HCT116 (cell line): ENCODE data around the gene SART1. TPM values are rescaled to one million over a fixed set of nuclear protein-coding genes. Genes with fewer than 3 reads are reported as not detected.

Experiments
- ATAC-seq: fragments of 200-7000 bp; cut with Tn5 transposase; 2 replicates; pipeline ENCODE4 v1.9.1; 2020; ENCODE audit warnings: mild to moderate bottlenecking, moderate library complexity
- BruUV-seq: library from RNA; stranded (reverse); fragments of 400-500 nt; replicated peaks from 2 replicates; lab custom pipeline; 2021; lab: Mats Ljungman, UMichigan
- CTCF ChIA-PET: fragments of 300-600 bp; sonication (Branson Sonifier 250); formaldehyde crosslinking; loops from one replicate; lab custom pipeline; 2021; ENCODE audit warnings: antibody characterized with exemption; lab: Charles Lee
- POLR2A ChIA-PET: fragments of 300-600, 350-600 bp; sonication (Branson Sonifier 250); formaldehyde crosslinking; loops from one replicate; lab custom pipeline; 2021; ENCODE audit warnings: antibody characterized with exemption; lab: Charles Lee
- RAD21 ChIA-PET, 2 experiments: fragments of 300-600 bp; sonication (Branson Sonifier 250); formaldehyde crosslinking; loops; one replicate each; lab custom pipeline; 2023; ENCODE audit warnings: low total read pairs in 2 of 2; ENCODE audit not compliant: uncharacterized antibody in 2 of 2, unreplicated experiment in 2 of 2, low non-redundant PET in 1 of 2; lab: Charles Lee
- DNase-seq: peaks from one replicate; pipeline ENCODE4 v3.0.0-alpha.2; 2010; ENCODE audit warnings: low read depth, low spot score
- H2AFZ ChIP-seq: fragments of 200-600 bp; shearing (Covaris generic), sonication (generic); 2 replicates; pipeline ENCODE4 v1.6.1; 2017; ENCODE audit warnings: low read depth, mixed run types, mixed read lengths, antibody characterized with exemption, low read length; ENCODE audit not compliant: poor library complexity, severe bottlenecking
- H3K27ac ChIP-seq: 2 replicates; pipeline ENCODE4 v1.5.1; 2012; ENCODE audit warnings: low read depth, low read length
- H3K27me3 ChIP-seq: fragments of 200-600 bp; sonication (generic); 2 replicates; pipeline ENCODE4 v1.6.1; 2016; ENCODE audit warnings: mixed run types, low read length, mixed read lengths; ENCODE audit not compliant: insufficient read depth
- H3K36me3 ChIP-seq, 2 experiments: fragments of 200-500 bp in 1 of 2; fragments of 200-600 bp in 1 of 2; sonication (Bioruptor generic) in 1 of 2; sonication (generic) in 1 of 2; 2 replicates each; pipeline versions ENCODE4 v1.5.1 to v1.6.1; 2014 to 2016; ENCODE audit warnings: low read length in 2 of 2, inconsistent platforms in 1 of 2, mixed read lengths in 1 of 2, mixed run types in 1 of 2; ENCODE audit not compliant: insufficient read depth in 2 of 2, control insufficient read depth in 1 of 2
- H3K4me1 ChIP-seq, 2 experiments: fragments of 200-600 bp in 1 of 2; sonication (generic) in 1 of 2; 2 replicates each; pipeline versions ENCODE4 v1.5.1 to v1.6.1; 2012 to 2017; ENCODE audit warnings: low read length in 2 of 2, inconsistent platforms in 1 of 2, mild to moderate bottlenecking in 1 of 2, mixed read lengths in 1 of 2, mixed run types in 1 of 2, moderate library complexity in 1 of 2; ENCODE audit not compliant: insufficient read depth in 2 of 2, control insufficient read depth in 1 of 2
- H3K4me2 ChIP-seq: fragments of 200-600 bp; sonication (generic); 2 replicates; pipeline ENCODE4 v1.6.1; 2017; ENCODE audit warnings: mixed run types, low read length, mixed read lengths
- H3K4me3 ChIP-seq, 2 experiments: fragments of 200-600 bp in 1 of 2; sonication (generic) in 1 of 2; replicated peaks in 1 of 2; 2 replicates each; pipeline ENCODE4 v1.5.1; 2011 to 2016; ENCODE audit warnings: low read length in 2 of 2, control low read depth in 1 of 2, low read depth in 1 of 2, mild to moderate bottlenecking in 1 of 2, mixed read lengths in 1 of 2, mixed run types in 1 of 2
- H3K79me2 ChIP-seq: fragments of 200-600 bp; sonication (generic); 2 replicates; pipeline ENCODE4 v1.6.1; 2017; ENCODE audit warnings: mild to moderate bottlenecking, mixed run types, low read length, moderate library complexity, mixed read lengths; ENCODE audit not compliant: insufficient read depth
- H3K9ac ChIP-seq: fragments of 200-600 bp; sonication (generic); 2 replicates; pipeline ENCODE4 v1.6.1; 2016; ENCODE audit warnings: low read length, mixed read lengths
- H3K9me2 ChIP-seq: fragments of 200-600 bp; sonication (generic), shearing (Covaris generic); 2 replicates; pipeline ENCODE4 v1.6.1; 2017; ENCODE audit warnings: mixed run types, mild to moderate bottlenecking, moderate library complexity; ENCODE audit not compliant: insufficient read depth
- H3K9me3 ChIP-seq, 2 experiments: fragments of 200-500 bp in 1 of 2; fragments of 200-600 bp in 1 of 2; sonication (Bioruptor generic) in 1 of 2; sonication (generic) in 1 of 2; 2 replicates each; pipeline ENCODE4 v1.6.1; 2014 to 2017; ENCODE audit warnings: low read length in 2 of 2, mixed read lengths in 2 of 2, inconsistent platforms in 1 of 2, low read depth in 1 of 2, mild to moderate bottlenecking in 1 of 2, mixed run types in 1 of 2, moderate library complexity in 1 of 2; ENCODE audit not compliant: control insufficient read depth in 1 of 2, insufficient read depth in 1 of 2
- H4K20me1 ChIP-seq: fragments of 200-600 bp; sonication (generic), shearing (Covaris generic); 2 replicates; pipeline ENCODE4 v1.6.1; 2017; ENCODE audit warnings: mixed run types, mild to moderate bottlenecking, moderate library complexity; ENCODE audit not compliant: insufficient read depth
- EZH2 ChIP-seq: fragments of 200-600 bp; sonication (generic); IDR thresholded peaks from 2 replicates; pipeline ENCODE4 v1.6.1; 2017; ENCODE audit warnings: antibody characterized with exemption, mixed run types
- REST ChIP-seq: IDR thresholded peaks from 2 replicates; pipeline ENCODE4 v1.6.1; 2012; ENCODE audit warnings: low read depth
- intact Hi-C: fragments of 100-400 bp; cut with micrococcal nuclease; formaldehyde crosslinking; loops from 2 replicates; pipeline ENCODE4 v1.10.0; 2022
- total RNA-seq: library from RNA; stranded (reverse); gene quantifications from one replicate; pipeline ENCODE4 v1.2.1, GENCODE V29; 2021; ENCODE audit not compliant: unreplicated experiment
- TF ChIP-seq, protein P1 (sequence below): IDR thresholded peaks from 2 replicates; pipeline ENCODE4 v1.6.1; 2012
- TF ChIP-seq, protein P2 (sequence below): IDR thresholded peaks from 2 replicates; pipeline ENCODE4 v1.6.1; 2012
- TF ChIP-seq, protein P3 (sequence below): IDR thresholded peaks from 2 replicates; pipeline ENCODE4 v1.6.1; 2011; ENCODE audit warnings: mild to moderate bottlenecking, low read length, moderate library complexity; ENCODE audit not compliant: insufficient replicate concordance; ENCODE audit errors: extremely low read depth

Gene SART1
- total RNA-seq, 1 experiment from 2014 or later = 47.9 TPM

GRCh38 chr11:66016793-66017177 lies 55.3 kb downstream of the SART1 start:
- no peaks in the 10 kb centered on the region for H3K9me2 ChIP-seq
- ATAC-seq = no peak
- TF ChIP-seq, protein P1, sequence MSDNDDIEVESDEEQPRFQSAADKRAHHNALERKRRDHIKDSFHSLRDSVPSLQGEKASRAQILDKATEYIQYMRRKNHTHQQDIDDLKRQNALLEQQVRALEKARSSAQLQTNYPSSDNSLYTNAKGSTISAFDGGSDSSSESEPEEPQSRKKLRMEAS = no peak
- TF ChIP-seq, protein P2, sequence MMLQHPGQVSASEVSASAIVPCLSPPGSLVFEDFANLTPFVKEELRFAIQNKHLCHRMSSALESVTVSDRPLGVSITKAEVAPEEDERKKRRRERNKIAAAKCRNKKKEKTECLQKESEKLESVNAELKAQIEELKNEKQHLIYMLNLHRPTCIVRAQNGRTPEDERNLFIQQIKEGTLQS = no peak
- TF ChIP-seq EZH2 = no peak
- TF ChIP-seq, protein P3, sequence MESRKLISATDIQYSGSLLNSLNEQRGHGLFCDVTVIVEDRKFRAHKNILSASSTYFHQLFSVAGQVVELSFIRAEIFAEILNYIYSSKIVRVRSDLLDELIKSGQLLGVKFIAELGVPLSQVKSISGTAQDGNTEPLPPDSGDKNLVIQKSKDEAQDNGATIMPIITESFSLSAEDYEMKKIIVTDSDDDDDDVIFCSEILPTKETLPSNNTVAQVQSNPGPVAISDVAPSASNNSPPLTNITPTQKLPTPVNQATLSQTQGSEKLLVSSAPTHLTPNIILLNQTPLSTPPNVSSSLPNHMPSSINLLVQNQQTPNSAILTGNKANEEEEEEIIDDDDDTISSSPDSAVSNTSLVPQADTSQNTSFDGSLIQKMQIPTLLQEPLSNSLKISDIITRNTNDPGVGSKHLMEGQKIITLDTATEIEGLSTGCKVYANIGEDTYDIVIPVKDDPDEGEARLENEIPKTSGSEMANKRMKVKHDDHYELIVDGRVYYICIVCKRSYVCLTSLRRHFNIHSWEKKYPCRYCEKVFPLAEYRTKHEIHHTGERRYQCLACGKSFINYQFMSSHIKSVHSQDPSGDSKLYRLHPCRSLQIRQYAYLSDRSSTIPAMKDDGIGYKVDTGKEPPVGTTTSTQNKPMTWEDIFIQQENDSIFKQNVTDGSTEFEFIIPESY = no peak
- no peak for TF ChIP-seq REST
- intact Hi-C loops = no loop called here
- no peaks in the 10 kb centered on the region for H3K27me3 ChIP-seq
- no peak overlapping the region for H3K4me3 ChIP-seq
- H3K4me1 ChIP-seq = peaks cover 57 to 94% of the 10 kb centered on the region in 2 experiments
- no peak overlapping the region for H2AFZ ChIP-seq
- ChIA-PET POLR2A (interaction anchor here (1.0 kb wide), 1 partner anchor 11 kb away, joined by 5 read pairs; no protein-coding TSS in a partner anchor), CTCF (no interaction called here), RAD21 (no interaction called here)
- peak overlapping the region; percentile 67 for H3K4me2 ChIP-seq
- peaks cover 11% of the 10 kb centered on the region; the same call in 1 of the 2 replicates for H3K79me2 ChIP-seq
- H4K20me1 ChIP-seq = no peaks in the 10 kb centered on the region
- H3K36me3 ChIP-seq = no peaks in the 10 kb centered on the region
- H3K9ac ChIP-seq = no peak overlapping the region
- BruUV-seq = no TSS peak
- H3K27ac ChIP-seq = peak overlapping the region; percentile 98
- H3K9me3 ChIP-seq = no peaks in the 10 kb centered on the region
- DNase-seq = no peak
